ENCODE results near the gene RASA3.

RASA3 gene

GRCh38 chr13:113998781-113999617 lies 133.4 kb downstream of the RASA3 start:
- no peak overlapping the region for H3K4me3 ChIP-seq (ENCODE audit: low read depth, low read length)
- no peak for TF ChIP-seq CTCF (IDR thresholded peaks at IDR 0.05; ENCODE audit: low read depth, low read length, missing control alignments)
- DNase-seq (ENCODE audit: low read depth): no peak

- H3K4me3 ChIP-seq (ENCODE audit: low read depth, low read length): no peak overlapping the region
- no peak for TF ChIP-seq CTCF (IDR thresholded peaks at IDR 0.05; ENCODE audit: low read depth, low read length, missing control alignments)
- no peak for DNase-seq (ENCODE audit: low read depth)
Observed at GRCh38 chr13:113997845-113998751, 134.3 kb downstream of the RASA3 start.

GRCh38 chr13:113996912-113997745 lies 135.3 kb downstream of the RASA3 start:
- no peak for DNase-seq (ENCODE audit: low read depth)
- TF ChIP-seq CTCF (IDR thresholded peaks at IDR 0.05; ENCODE audit: low read depth, low read length, missing control alignments): no peak
- no peak overlapping the region for H3K4me3 ChIP-seq (ENCODE audit: low read depth, low read length)

- no peak for TF ChIP-seq CTCF (IDR thresholded peaks at IDR 0.05; ENCODE audit: low read depth, low read length, missing control alignments)
- no peak overlapping the region for H3K4me3 ChIP-seq (ENCODE audit: low read depth, low read length)
- no peak for DNase-seq (ENCODE audit: low read depth)
Observed at GRCh38 chr13:113996081-113996911, 136.1 kb downstream of the RASA3 start.

- DNase-seq (ENCODE audit: low read depth): no peak
- TF ChIP-seq CTCF (IDR thresholded peaks at IDR 0.05; ENCODE audit: low read depth, low read length, missing control alignments): no peak
- no peak overlapping the region for H3K4me3 ChIP-seq (ENCODE audit: low read depth, low read length)
Observed at GRCh38 chr13:113995051-113995601, 137.3 kb downstream of the RASA3 start.
